BLaER1 treated with 17β-estradiol and CSF1 and Interleukin-3, amounts not matched to agents 10 nM and 100 nM (cell line): ENCODE data around the gene DVL1.

ENCODE experiments used
- H3K27ac ChIP-seq, 11 experiments: shearing (Covaris generic); formaldehyde crosslinking; 2 replicates each; pipeline ENCODE4 v1.8.1; 2022
- H3K27me3 ChIP-seq, 11 experiments: shearing (Covaris generic); formaldehyde crosslinking; 2 replicates each; pipeline ENCODE4 v1.8.1; 2022
- H3K36me3 ChIP-seq, 11 experiments: shearing (Covaris generic); formaldehyde crosslinking; 2 replicates each; pipeline ENCODE4 v1.8.1; 2022
- H3K4me1 ChIP-seq, 10 experiments: shearing (Covaris generic); formaldehyde crosslinking; 2 replicates each; pipeline ENCODE4 v1.8.1; 2022
- H3K4me2 ChIP-seq, 11 experiments: shearing (Covaris generic); formaldehyde crosslinking; 2 replicates each; pipeline ENCODE4 v1.8.1; 2022
- H3K4me3 ChIP-seq, 10 experiments: shearing (Covaris generic); formaldehyde crosslinking; 2 replicates each; pipeline ENCODE4 v1.8.1; 2022
- H3K9ac ChIP-seq, 11 experiments: shearing (Covaris generic); formaldehyde crosslinking; 2 replicates each; pipeline ENCODE4 v1.8.1; 2022
- H3K9me3 ChIP-seq, 11 experiments: shearing (Covaris generic); formaldehyde crosslinking; replicated peaks in 1 of 11; 2 replicates each; pipeline ENCODE4 v1.8.1; 2022
- H4K20me1 ChIP-seq, 11 experiments: shearing (Covaris generic); formaldehyde crosslinking; 2 replicates each; pipeline ENCODE4 v1.8.1; 2022
- Cebpa-rat ChIP-seq, 11 experiments: shearing (Covaris generic); IDR thresholded peaks; 2 replicates each; pipeline ENCODE4 v1.8.1; 2022

The DVL1 gene

DNA sequence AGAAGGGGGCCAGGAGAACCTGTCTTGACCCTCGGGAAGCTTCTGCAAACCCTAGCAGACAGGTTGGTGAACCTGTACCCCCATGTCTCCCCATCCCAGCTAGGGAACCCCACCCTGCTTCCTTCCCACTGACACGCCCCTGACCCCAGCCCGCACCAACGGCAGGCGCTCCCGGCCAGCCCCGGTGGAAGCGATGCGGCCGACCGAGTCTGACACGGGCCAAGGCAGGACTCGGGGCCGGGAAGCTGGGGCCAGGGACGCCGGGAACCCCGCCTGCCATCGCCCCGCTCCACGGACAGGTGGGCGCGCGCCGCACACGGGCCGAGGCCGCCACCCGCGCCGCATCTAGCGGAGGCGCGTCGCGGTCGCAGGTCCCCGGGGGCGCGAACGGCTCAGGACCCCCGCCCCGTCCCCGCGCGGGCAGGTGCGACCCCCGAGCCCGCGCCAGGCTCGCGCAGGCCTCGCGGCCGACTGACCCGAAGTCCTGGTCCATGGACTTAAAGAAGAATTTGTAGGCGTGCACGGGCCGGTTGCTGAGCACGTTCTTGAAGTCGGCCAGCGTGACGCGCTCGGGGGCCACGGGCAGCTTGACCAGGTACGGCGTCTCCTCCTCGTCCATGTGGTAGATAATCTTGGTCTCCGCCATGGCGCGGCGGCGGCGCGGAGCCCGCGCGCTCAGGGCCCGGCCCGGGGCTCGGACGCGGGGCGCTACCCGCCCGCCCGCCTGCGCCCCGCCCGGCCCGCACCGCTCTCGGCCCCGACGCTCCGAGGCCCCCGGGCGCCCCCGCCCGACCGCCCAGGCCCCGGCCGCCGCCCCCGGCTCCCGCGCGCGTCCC lies 580 bp downstream of the DVL1 start:
- H3K4me1 ChIP-seq = peaks cover 50 to 74% (median 73%) of the 10 kb centered on the region in 10 experiments
- H3K27me3 ChIP-seq = peaks cover 15 to 24% (median 23%) of the 10 kb centered on the region in 11 experiments
- H4K20me1 ChIP-seq = peaks cover 41 to 74% (median 73%) of the 10 kb centered on the region in 11 experiments; a peak in 21 of 22 replicates
- H3K4me2 ChIP-seq = peak overlapping the region; percentile 94 to 100 (median 100)
- H3K36me3 ChIP-seq = no peaks in the 10 kb centered on the region
- peak overlapping the region; percentile 85 to 97 (median 94) for H3K9ac ChIP-seq
- H3K9me3 ChIP-seq = no peaks in the 10 kb centered on the region
- peak overlapping the region; percentile 63 to 95 (median 90) for H3K27ac ChIP-seq
- no peak for TF ChIP-seq Cebpa-rat (IDR thresholded peaks at IDR 0.05)
- peak overlapping the region; percentile 79 to 95 (median 88) for H3K4me3 ChIP-seq

DNA sequence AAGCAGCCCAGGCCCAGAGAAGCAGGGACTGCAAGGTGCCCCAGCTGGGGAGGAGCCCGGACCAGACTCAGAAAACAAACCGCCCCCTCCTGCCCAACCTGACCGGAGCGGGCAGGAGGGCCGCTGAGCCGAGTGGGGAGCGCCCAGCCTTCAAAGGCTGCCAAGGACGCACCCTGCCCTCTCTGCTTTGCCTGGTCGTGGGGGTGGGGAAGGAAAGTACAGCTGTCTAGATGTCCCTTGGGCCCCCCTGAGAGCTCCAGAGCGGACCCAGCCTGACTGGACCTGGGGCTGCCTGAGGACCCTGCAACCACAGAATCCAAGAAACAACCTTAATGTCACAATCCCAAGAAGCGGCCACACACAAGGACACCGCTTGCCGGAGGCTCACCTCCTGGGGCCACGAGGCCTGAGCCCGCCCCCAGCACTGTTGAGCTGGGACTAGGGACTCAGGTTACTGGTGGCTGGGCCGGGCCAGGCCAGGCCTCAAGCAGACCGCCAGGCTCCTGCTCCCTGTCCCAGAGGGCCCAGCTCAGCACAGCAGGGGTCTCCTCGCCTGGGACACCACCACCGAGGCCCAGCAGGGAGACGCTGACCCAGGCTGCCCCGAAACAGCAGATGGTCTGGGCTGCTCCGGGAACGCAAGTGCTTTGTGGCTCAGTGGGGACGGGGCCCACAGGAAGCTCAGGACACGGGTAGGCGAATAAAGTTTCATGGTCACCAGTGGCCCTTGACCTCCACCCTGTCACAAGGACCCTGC lies 1.4 kb downstream of the DVL1 start:
- Histone ChIP-seq H3K27ac (peak overlapping the region in 10 of 11 experiments; percentile 63 to 95 (median 88); a peak in 12 of 22 replicates), H3K9me3 (no peaks in the 10 kb centered on the region), H3K4me3 (peak overlapping the region; percentile 79 to 95 (median 88)), H3K4me1 (peaks cover 51 to 74% (median 73%) of the 10 kb centered on the region in 10 experiments), H4K20me1 (peaks cover 49 to 74% (median 73%) of the 10 kb centered on the region in 11 experiments; a peak in 21 of 22 replicates), H3K9ac (peak overlapping the region; percentile 85 to 97 (median 94)), H3K27me3 (peaks cover 7 to 16% (median 15%) of the 10 kb centered on the region in 11 experiments), H3K36me3 (no peaks in the 10 kb centered on the region), H3K4me2 (peak overlapping the region; percentile 94 to 100 (median 100))
- TF ChIP-seq Cebpa-rat (IDR thresholded peaks at IDR 0.05) = no peak

DNA sequence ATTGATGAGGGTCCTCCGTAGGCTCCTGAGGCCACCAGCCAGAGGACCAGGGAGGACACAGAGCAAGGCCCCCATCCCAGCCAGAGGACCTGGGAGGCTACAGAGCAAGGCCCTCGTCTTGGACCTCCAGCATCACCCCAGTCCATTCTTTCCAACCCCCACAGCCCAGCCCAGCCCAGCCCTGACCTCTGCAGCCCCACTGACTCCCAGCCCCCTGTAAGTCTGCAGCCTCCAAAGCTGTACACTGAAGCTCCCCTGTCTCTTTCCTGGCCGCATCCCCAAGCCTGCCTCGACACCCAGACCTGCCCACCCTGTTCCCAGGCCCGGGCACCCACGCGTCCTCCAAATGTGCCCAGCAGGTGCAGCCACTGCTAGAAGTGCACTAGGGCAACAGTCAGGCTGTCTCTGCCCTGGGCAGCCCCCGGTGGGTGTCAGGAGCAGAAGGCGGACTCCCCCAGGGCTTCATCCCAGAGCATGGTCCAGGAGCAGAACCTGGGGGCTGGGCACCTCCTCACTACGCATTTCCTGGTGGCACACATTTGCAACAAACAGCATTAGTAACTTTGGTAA lies 2.1 kb downstream of the DVL1 start:
- Histone ChIP-seq H3K9ac (peak overlapping the region in 10 of 11 experiments; percentile 85 to 97 (median 94); a peak in 19 of 22 replicates), H4K20me1 (peaks cover 55 to 74% (median 74%) of the 10 kb centered on the region in 11 experiments; a peak in 21 of 22 replicates), H3K4me3 (peak overlapping the region in 9 of 10 experiments; percentile 79 to 95 (median 88); a peak in 17 of 20 replicates), H3K27me3 (peaks cover under 1 to 8% (median 8%) of the 10 kb centered on the region in 11 experiments), H3K4me2 (peak overlapping the region; percentile 94 to 100 (median 100)), H3K27ac (no peak overlapping the region), H3K4me1 (peaks cover 58 to 74% (median 73%) of the 10 kb centered on the region in 10 experiments), H3K9me3 (no peaks in the 10 kb centered on the region), H3K36me3 (peaks cover 0 to 1% (median 0%) of the 10 kb centered on the region in 11 experiments; a peak in 3 of 22 replicates)
- TF ChIP-seq Cebpa-rat (IDR thresholded peaks at IDR 0.05) = no peak

DNA sequence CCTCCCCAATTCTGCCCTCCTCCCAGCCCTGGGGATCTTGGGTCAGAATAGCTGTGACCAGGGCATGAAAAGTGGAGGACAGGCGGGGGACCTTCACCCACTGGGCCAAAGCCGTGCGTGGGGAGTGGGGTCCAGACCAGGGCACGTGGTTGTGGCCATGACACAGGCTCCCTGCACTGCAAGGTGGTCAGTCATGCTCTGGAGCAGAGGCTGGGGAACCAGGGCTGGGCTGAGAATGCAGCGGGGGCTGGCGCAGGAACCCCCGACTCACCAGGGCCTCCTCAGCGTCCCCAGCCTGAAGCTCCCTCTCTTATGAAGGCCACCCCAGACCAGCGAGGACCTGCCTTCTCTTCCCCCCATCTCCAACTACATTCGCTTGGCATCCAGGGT lies 2.7 kb downstream of the DVL1 start:
- Histone ChIP-seq H3K27me3 (peaks cover 0 to 2% (median 1%) of the 10 kb centered on the region in 11 experiments; a peak in 9 of 22 replicates), H3K4me3 (no peak overlapping the region), H3K9ac (peak overlapping the region in 8 of 11 experiments; percentile 22 to 97 (median 94); a peak in 10 of 22 replicates), H3K9me3 (no peaks in the 10 kb centered on the region), H3K27ac (no peak overlapping the region), H4K20me1 (peaks cover 61 to 74% (median 74%) of the 10 kb centered on the region in 11 experiments; a peak in 21 of 22 replicates), H3K4me2 (peak overlapping the region; percentile 94 to 100 (median 100); a peak in 21 of 22 replicates), H3K36me3 (peaks cover 0 to 7% (median 5%) of the 10 kb centered on the region in 11 experiments; a peak in 12 of 22 replicates), H3K4me1 (peaks cover 58 to 71% (median 68%) of the 10 kb centered on the region in 10 experiments)
- TF ChIP-seq Cebpa-rat (IDR thresholded peaks at IDR 0.05) = no peak

DNA sequence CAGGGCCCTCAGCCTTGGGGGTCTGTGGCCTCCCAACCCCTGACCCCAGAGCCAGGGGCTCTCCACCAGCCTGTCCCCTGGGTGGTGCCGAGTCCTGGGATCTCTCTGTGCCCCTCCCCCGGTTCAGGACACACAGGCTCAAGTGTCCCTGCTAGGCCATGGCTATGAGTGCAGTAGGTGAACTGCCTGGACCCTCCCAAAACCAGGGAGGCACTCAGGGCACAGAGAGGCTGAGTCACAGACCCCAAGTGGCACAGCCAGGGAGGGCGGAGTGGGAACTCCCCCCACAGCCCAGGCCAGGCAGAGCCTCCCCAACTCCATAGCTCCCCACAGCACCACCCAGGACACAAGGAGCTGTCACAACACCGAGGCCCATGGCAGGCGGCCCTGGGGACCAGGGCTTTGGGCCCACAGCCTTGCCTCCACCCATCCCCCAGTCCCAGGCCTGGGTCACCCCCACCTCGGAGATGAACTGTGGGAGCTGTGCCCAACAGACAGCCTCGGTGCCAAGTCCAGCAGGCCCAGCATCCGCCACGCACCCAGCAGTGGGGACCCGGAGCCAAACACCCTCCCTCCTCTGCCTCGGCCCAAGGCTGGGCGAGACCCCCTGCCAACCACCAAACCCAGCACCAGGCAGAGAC lies 3.2 kb downstream of the DVL1 start:
- H3K4me2 ChIP-seq = peak overlapping the region; percentile 9 to 100 (median 99); a peak in 21 of 22 replicates
- H3K27ac ChIP-seq = peak overlapping the region in 1 of 11 experiments; percentile 31; a peak in 2 of 22 replicates
- peak overlapping the region in 10 of 11 experiments; percentile 22 to 97 (median 68); a peak in 11 of 22 replicates for H3K9ac ChIP-seq
- no peak for TF ChIP-seq Cebpa-rat (IDR thresholded peaks at IDR 0.05)
- peaks cover 56 to 68% (median 66%) of the 10 kb centered on the region in 10 experiments for H3K4me1 ChIP-seq
- peaks cover 0 to 13% (median 11%) of the 10 kb centered on the region in 11 experiments; a peak in 13 of 22 replicates for H3K36me3 ChIP-seq
- no peaks in the 10 kb centered on the region for H3K27me3 ChIP-seq
- peaks cover 65 to 78% (median 75%) of the 10 kb centered on the region in 11 experiments; a peak in 21 of 22 replicates for H4K20me1 ChIP-seq
- H3K9me3 ChIP-seq = no peaks in the 10 kb centered on the region
- H3K4me3 ChIP-seq = no peak overlapping the region; a peak in 1 of 20 replicates

DNA sequence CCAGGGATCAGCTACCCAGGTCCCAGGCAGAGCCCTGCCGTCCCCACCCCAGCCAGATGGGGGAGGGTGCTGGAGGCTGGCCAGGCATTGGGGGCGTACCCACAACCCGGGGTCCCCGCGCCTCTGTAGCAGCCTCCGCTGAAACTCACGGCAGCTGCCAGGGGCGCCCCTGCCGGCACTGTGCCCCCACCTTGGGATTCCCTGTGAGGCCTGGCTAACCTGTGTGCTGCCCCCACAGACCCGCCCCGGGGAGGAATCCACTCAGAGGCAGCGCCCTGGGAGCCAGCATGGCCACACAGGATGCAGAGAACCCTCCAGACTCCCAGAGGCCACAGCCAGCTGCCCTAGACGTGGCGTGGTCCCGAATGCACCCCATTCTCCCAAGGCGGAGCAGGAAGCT lies 3.8 kb downstream of the DVL1 start:
- H3K9ac ChIP-seq = peak overlapping the region in 10 of 11 experiments; percentile 22 to 97 (median 40); a peak in 16 of 22 replicates
- no peak overlapping the region; a peak in 1 of 20 replicates for H3K4me3 ChIP-seq
- peaks cover 0 to 19% (median 17%) of the 10 kb centered on the region in 11 experiments; a peak in 15 of 22 replicates for H3K36me3 ChIP-seq
- no peak for TF ChIP-seq Cebpa-rat (IDR thresholded peaks at IDR 0.05)
- H3K4me2 ChIP-seq = peak overlapping the region; percentile 9 to 100 (median 99); a peak in 21 of 22 replicates
- no peaks in the 10 kb centered on the region for H3K9me3 ChIP-seq
- peaks cover 66 to 84% (median 81%) of the 10 kb centered on the region in 11 experiments; a peak in 21 of 22 replicates for H4K20me1 ChIP-seq
- no peaks in the 10 kb centered on the region for H3K27me3 ChIP-seq
- H3K4me1 ChIP-seq = peaks cover 56 to 68% (median 66%) of the 10 kb centered on the region in 10 experiments
- peak overlapping the region in 5 of 11 experiments; percentile 6 to 31 (median 25); a peak in 5 of 22 replicates for H3K27ac ChIP-seq

DNA sequence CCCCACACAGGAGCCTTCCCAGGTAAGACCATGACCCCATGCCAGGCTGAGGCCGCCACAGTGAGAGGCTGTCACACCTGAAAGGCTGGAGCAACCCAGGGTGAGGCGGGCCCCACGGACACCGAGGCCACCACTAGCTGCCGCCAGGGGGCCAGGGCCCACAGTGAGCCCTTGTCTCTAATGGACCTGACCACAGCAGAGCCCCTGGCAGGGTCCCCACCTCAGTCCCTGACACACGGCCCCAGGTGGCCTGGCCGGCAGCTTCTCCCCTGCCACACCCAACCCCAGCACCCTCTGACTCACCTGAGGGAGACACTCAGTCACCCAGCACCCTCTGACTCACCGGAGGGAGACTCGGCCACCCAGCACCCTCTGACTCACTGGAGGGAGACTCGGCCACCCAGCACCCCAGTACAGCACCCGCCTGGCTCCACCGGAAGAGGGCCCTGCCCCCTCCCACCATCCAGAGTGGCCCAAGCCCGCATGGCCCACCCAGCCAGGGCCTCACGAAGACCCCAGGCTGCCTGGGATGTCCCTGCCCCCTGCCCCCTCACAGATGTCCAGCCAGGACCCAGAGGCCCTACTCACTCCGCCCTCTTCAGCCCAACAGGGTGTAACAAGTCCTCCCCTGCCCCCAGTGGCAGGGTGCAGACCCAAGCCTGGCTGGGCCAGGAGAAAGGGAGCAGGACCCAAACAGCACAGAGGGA lies 4.4 kb downstream of the DVL1 start:
- H3K4me2 ChIP-seq = peak overlapping the region; percentile 9 to 100 (median 99); a peak in 19 of 22 replicates
- TF ChIP-seq Cebpa-rat (IDR thresholded peaks at IDR 0.05) = no peak
- H3K9me3 ChIP-seq = no peaks in the 10 kb centered on the region
- H3K27ac ChIP-seq = peak overlapping the region in 6 of 11 experiments; percentile 6 to 31 (median 22); a peak in 6 of 22 replicates
- peaks cover 56 to 68% (median 66%) of the 10 kb centered on the region in 10 experiments for H3K4me1 ChIP-seq
- peaks cover 0 to 23% (median 20%) of the 10 kb centered on the region in 11 experiments; a peak in 15 of 22 replicates for H3K36me3 ChIP-seq
- no peak overlapping the region for H3K4me3 ChIP-seq
- H3K27me3 ChIP-seq = no peaks in the 10 kb centered on the region
- peak overlapping the region in 10 of 11 experiments; percentile 22 to 97 (median 40); a peak in 15 of 22 replicates for H3K9ac ChIP-seq
- H4K20me1 ChIP-seq = peaks cover 66 to 89% (median 83%) of the 10 kb centered on the region in 11 experiments; a peak in 21 of 22 replicates
